GM10266 (cell line): ENCODE measurements around the gene ANKRD63.

Experiments used
- DNase-seq: peaks from one replicate; pipeline ENCODE4 v3.0.0; 2012; ENCODE audit errors: extremely low spot score
- TF ChIP-seq, protein P1 (sequence below): IDR thresholded peaks from 2 replicates; pipeline ENCODE4 v1.5.1; 2012; ENCODE audit warnings: mild to moderate bottlenecking, low read depth; ENCODE audit not compliant: control insufficient read depth, insufficient read depth; ENCODE audit errors: missing control alignments

Gene ANKRD63

GRCh38 chr15:40234783-40235182 is 48.1 kb downstream of the ANKRD63 start:
- TF ChIP-seq, protein P1, sequence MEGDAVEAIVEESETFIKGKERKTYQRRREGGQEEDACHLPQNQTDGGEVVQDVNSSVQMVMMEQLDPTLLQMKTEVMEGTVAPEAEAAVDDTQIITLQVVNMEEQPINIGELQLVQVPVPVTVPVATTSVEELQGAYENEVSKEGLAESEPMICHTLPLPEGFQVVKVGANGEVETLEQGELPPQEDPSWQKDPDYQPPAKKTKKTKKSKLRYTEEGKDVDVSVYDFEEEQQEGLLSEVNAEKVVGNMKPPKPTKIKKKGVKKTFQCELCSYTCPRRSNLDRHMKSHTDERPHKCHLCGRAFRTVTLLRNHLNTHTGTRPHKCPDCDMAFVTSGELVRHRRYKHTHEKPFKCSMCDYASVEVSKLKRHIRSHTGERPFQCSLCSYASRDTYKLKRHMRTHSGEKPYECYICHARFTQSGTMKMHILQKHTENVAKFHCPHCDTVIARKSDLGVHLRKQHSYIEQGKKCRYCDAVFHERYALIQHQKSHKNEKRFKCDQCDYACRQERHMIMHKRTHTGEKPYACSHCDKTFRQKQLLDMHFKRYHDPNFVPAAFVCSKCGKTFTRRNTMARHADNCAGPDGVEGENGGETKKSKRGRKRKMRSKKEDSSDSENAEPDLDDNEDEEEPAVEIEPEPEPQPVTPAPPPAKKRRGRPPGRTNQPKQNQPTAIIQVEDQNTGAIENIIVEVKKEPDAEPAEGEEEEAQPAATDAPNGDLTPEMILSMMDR = no peak
- no peak for DNase-seq

DNA sequence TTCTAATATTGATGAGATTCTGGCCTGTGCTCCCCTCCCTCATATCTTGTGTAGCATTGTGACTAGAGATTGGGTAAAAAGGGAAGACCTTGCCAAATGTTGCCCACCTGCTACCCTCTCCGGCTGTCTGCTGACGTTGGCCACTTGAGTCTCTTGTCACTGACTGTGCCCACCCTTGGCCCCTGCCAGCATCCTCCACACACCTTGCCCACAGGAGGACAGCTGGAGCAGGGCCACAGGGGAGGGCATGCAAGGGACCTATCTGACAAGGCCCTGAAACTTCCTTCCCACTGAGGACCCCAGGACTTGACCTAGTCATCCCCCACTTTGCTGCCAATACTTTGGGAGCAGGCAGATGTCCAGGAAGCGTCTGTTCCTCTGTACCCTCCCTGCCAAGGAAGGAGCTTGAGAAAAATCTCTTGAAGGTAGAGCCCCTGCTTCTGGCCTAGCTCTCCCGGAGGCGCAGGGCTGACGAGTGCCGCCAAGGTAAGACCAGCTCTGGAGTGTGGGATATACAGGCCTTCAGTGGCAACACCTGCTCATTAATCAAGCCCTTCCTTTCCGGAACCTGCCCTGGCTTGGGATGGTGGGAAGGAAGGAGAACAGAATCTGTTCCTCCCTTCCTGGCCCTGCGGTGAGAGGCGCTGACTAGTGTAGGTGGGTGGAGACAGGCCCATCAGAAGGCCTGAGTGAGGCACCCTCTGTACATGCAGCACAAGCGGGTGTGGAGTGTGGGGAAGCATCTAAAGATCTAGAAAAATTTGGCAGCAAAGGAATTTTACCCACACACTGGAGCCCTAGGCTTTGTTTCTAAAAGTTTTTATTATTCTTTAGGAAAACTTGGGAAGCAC is 48.9 kb downstream of the ANKRD63 start:
- TF ChIP-seq, protein P1 = no peak
- no peak for DNase-seq

- TF ChIP-seq, protein P1 = no peak
- no peak for DNase-seq
These were observed 50.2 kb downstream of the ANKRD63 start for GRCh38 chr15:40232625-40233070.
